ENCODE data around the gene FAM13A.

Gene FAM13A

DNA sequence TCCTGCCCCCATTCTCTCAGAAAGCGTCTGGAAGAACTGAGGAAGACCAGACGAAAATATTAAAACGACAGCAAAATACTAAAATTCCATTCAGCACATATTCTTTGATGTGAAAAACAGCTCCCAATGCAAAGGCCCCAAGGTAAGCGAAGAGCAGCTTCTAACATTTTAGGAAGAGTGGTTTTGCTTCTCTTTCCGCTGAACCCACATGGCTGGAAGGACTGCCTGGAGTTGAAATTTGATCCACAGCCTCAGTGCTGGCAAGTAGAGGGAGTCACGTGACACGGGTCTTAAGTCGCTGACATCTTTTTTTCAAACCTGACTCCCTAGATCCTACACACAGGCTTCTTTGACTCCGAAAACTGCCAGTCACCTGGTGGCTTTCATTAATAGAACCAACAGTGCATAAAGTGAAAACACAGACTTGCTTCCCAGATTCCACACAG, at the start of gene FAM13A:
FAM13A (minus strand) TSS at position 233 of the 446 bp plus-strand sequence; CDS start at position 12, 221 bp downstream.
- H3K9me3 Mint-ChIP-seq = peaks cover 6% of the 10 kb centered on the region
- no peaks in the 10 kb centered on the region for H3K36me3 Mint-ChIP-seq (ENCODE audit: insufficient read depth)
- no peak within 1 kb of the TSS for H3K4me3 Mint-ChIP-seq
- no peaks in the 10 kb centered on the region for H3K4me1 Mint-ChIP-seq
- DNase-seq (ENCODE audit: low spot score in 2 of 2) (no peak), ATAC-seq (replicated peaks; ENCODE audit: extremely low read depth, poor library complexity, severe bottlenecking) (no peak)
- H3K27ac Mint-ChIP-seq (ENCODE audit: low read depth) = no peak within 1 kb of the TSS
- H3K27me3 Mint-ChIP-seq = peaks cover 45% of the 10 kb centered on the region

DNA sequence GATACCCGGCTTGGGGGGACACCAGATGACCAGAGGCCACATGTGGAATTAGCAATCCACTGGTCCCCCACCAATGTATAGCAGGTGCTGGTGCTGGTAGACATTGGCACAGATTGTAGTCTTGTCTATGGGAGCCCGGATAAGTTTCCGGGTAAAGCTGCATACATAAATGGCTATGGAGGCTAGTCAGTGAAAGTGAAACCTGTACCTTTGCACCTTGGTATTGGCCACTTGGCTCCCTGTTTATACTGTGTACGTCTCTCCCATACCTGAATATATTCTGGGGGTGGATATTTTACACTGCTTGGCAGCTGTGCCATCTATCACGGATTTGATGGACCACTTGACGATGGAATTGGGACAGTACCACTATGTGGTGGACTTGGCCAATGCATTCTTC, 48.7 kb upstream of the FAM13A start:
- Mint-ChIP-seq H3K27ac (ENCODE audit: low read depth) (no peak overlapping the region), H3K27me3 (peaks cover 60% of the 10 kb centered on the region), H3K4me3 (no peak overlapping the region), H3K9me3 (no peaks in the 10 kb centered on the region), H3K4me1 (peaks cover 10% of the 10 kb centered on the region), H3K36me3 (ENCODE audit: insufficient read depth) (no peaks in the 10 kb centered on the region)
- DNase-seq (ENCODE audit: low spot score in 2 of 2) (no peak), ATAC-seq (replicated peaks; ENCODE audit: extremely low read depth, poor library complexity, severe bottlenecking) (no peak)

DNA sequence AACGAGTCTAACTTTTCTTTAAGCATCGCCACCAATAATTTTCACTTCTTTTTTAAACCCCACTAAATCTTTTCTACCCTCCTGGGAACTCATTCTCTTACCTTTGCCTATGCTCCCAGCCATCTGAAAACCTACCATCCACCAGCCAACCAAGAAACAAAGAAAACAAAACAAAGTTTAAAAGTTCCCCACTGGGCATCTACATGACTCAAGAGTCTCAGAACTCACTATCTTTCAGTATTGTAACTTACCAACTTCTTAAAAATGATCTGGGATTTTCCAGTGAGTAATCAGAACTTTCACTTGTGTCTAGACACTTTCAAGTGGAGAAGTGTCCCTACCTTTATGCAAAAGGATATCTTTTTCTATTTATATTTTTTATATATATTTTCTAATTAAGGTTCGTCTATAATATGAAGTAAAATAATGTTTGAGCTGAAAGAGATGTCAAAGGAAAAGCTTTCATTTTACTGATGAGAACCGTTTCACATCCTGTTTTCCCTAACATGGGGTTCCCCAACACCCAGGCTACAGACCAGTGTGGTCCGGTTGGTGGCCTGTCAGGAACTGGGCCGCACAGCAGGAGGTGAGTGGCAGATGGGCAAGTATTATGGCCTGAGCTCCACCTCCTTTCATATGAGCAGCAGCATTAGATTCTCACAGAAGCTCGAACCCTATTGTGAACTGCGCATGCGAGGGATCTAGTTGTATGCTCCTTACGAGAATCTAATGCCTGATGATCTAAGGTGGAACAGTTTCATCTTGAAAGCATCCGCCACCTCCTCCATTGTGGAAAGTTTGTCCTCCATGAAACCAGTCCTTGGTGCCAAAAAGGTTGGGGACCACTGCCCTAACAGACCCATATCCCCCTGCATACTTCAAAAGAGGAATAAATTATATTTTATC, 44.5 kb upstream of the FAM13A start:
- Mint-ChIP-seq H3K9me3 (no peaks in the 10 kb centered on the region), H3K4me1 (no peaks in the 10 kb centered on the region), H3K4me3 (no peak overlapping the region), H3K27ac (ENCODE audit: low read depth) (no peak overlapping the region), H3K36me3 (ENCODE audit: insufficient read depth) (no peaks in the 10 kb centered on the region), H3K27me3 (peaks cover 34% of the 10 kb centered on the region)
- ATAC-seq (replicated peaks; ENCODE audit: extremely low read depth, poor library complexity, severe bottlenecking) = no peak
- no peak for DNase-seq (ENCODE audit: low spot score in 2 of 2)

DNA sequence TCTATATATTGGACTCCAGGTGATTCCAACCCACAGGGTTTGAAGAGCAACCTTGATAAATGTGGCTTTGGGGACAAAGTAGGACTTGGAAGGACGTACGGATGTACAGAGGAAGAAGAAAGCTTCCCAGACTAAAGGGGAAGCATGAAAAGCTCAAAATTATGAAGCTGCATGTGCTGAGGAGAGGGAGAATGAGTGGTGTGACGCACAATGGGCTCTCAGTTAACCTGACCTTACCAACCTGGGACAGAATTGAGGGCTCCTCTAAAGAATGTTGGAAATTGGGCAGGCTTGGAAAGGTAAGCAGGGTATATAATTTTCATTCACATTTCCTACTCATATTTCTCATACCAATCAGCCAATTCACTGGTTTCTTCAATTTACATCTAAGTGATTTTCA, 43.9 kb upstream of the FAM13A start:
- no peaks in the 10 kb centered on the region for H3K36me3 Mint-ChIP-seq (ENCODE audit: insufficient read depth)
- H3K4me3 Mint-ChIP-seq = no peak overlapping the region
- H3K27ac Mint-ChIP-seq (ENCODE audit: low read depth) = no peak overlapping the region
- H3K4me1 Mint-ChIP-seq = no peaks in the 10 kb centered on the region
- no peaks in the 10 kb centered on the region for H3K9me3 Mint-ChIP-seq
- peaks cover 32% of the 10 kb centered on the region for H3K27me3 Mint-ChIP-seq
- DNase-seq (ENCODE audit: low spot score in 2 of 2) = no peak
- ATAC-seq (replicated peaks; ENCODE audit: extremely low read depth, poor library complexity, severe bottlenecking) = no peak

DNA sequence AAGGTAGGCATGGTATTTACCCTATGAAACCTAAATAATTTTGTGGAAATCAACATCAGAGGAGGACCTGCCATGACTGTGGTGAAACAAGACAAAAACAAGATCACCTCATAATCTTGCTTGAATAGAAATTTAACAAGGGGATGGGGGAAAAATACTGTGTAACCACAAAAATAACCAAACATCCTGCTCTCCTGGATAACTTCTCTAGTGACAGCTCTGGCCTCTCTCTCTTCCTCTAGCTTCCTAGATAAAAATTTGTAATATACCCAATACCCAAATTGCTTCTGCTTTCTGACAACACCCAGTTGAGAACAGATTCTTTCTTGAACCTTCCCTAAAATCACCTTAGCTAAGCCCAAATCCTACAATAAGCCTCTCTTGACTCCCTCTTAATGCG, 42.5 kb upstream of the FAM13A start:
- DNase-seq (ENCODE audit: low spot score in 2 of 2) = no peak
- no peak for ATAC-seq (replicated peaks; ENCODE audit: extremely low read depth, poor library complexity, severe bottlenecking)
- peaks cover 25% of the 10 kb centered on the region for H3K27me3 Mint-ChIP-seq
- H3K4me1 Mint-ChIP-seq = no peaks in the 10 kb centered on the region
- no peaks in the 10 kb centered on the region for H3K36me3 Mint-ChIP-seq (ENCODE audit: insufficient read depth)
- no peaks in the 10 kb centered on the region for H3K9me3 Mint-ChIP-seq
- H3K4me3 Mint-ChIP-seq = no peak overlapping the region
- no peak overlapping the region for H3K27ac Mint-ChIP-seq (ENCODE audit: low read depth)

DNA sequence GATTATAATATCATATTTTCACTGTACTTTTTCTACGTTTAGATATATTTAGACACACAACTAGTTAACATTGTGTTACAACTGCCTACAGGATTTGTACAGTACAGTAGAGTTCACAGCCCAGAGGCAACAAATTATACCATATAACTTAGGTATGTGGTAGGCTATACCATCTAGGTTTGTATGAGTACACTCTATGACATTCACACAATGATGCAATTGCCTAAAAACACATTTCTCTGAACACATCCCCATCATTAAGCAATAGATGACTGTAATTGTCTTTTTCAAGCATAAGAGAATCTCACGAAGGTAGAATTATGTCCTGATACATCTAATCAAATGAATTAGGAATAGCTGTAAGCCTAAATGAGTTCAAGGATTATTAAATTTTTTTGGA, 42.0 kb upstream of the FAM13A start:
- ATAC-seq (replicated peaks; ENCODE audit: extremely low read depth, poor library complexity, severe bottlenecking) = no peak
- H3K27me3 Mint-ChIP-seq = peaks cover 21% of the 10 kb centered on the region

DNA sequence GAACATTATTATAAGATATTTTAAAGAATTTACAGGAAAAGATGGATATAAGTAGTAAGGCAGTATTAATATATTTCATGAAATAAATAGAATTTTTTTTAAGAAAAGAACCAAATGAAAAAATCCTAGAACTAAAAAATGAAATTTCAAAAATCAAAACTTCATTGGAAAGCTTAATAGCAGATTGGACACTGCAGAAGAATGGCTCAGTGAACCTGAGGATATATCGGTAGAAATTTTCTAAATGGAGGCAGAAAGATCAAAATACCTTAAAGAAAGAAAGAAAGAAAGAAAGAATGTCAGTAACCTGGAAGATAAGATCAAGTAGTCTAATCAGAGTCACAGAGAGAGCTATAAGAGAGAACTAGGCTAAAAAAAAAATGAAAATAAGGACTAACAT, 21.3 kb upstream of the FAM13A start:
- ATAC-seq (replicated peaks; ENCODE audit: extremely low read depth, poor library complexity, severe bottlenecking) (no peak), DNase-seq (ENCODE audit: low spot score in 2 of 2) (no peak)
- Mint-ChIP-seq H3K4me1 (no peaks in the 10 kb centered on the region), H3K36me3 (ENCODE audit: insufficient read depth) (no peaks in the 10 kb centered on the region), H3K27me3 (peaks cover 14% of the 10 kb centered on the region), H3K27ac (ENCODE audit: low read depth) (no peak overlapping the region), H3K9me3 (peaks cover 18% of the 10 kb centered on the region), H3K4me3 (no peak overlapping the region)

More for the DNA sequence above, 42.0 kb upstream of the FAM13A start:
- Mint-ChIP-seq H3K4me1 (no peaks in the 10 kb centered on the region), H3K4me3 (no peak overlapping the region), H3K9me3 (no peaks in the 10 kb centered on the region), H3K27ac (ENCODE audit: low read depth) (no peak overlapping the region), H3K36me3 (ENCODE audit: insufficient read depth) (no peaks in the 10 kb centered on the region)
- no peak for DNase-seq (ENCODE audit: low spot score in 2 of 2)

DNA sequence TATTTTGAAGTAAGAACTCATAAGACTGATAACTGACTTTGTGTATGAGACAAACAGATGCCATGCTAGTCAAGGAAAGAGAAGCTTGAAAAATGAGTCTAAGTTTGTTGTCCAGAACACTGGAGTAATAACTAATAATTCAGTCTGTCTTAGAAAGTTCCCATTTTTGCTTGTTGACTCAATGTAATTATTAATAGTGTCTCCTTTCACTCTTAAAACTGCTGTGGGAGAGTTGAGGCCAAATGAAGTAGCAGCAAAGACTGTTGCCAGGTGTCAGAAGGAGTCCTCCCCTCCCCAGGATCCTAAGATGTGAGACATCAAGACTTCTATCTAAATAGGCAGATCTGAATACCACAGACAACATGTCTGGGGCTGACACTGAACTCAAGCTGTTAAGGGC, 20.8 kb upstream of the FAM13A start:
- peaks cover 14% of the 10 kb centered on the region for H3K27me3 Mint-ChIP-seq
- H3K36me3 Mint-ChIP-seq (ENCODE audit: insufficient read depth) = no peaks in the 10 kb centered on the region
- no peak overlapping the region for H3K27ac Mint-ChIP-seq (ENCODE audit: low read depth)
- DNase-seq (ENCODE audit: low spot score in 2 of 2) (no peak), ATAC-seq (replicated peaks; ENCODE audit: extremely low read depth, poor library complexity, severe bottlenecking) (no peak)
- H3K4me3 Mint-ChIP-seq = no peak overlapping the region
- H3K9me3 Mint-ChIP-seq = peaks cover 18% of the 10 kb centered on the region
- no peaks in the 10 kb centered on the region for H3K4me1 Mint-ChIP-seq

DNA sequence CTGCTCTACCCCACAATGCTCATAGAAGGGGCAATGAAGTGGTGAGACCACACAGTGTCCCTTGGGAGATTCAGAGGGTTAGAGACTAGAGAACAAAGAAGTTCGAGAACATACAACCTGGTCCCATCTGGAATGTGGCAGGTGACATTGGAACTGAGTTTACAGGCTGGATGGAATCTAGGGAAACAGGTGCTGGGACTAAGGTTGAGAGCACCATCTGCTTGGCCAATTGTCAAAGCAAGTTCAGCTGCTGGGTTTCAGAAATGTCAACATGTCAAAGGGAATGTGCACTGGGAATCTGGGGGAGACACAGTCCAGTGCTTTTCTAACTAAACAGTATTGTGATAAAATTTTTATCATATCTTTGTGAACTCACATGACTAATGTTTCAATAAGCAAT, 15.9 kb upstream of the FAM13A start:
- ATAC-seq (replicated peaks; ENCODE audit: extremely low read depth, poor library complexity, severe bottlenecking) (no peak), DNase-seq (ENCODE audit: low spot score in 2 of 2) (no peak)
- Mint-ChIP-seq H3K9me3 (peaks cover 5% of the 10 kb centered on the region), H3K4me3 (no peak overlapping the region), H3K27ac (ENCODE audit: low read depth) (no peak overlapping the region), H3K36me3 (ENCODE audit: insufficient read depth) (no peaks in the 10 kb centered on the region), H3K27me3 (no peaks in the 10 kb centered on the region), H3K4me1 (no peaks in the 10 kb centered on the region)

DNA sequence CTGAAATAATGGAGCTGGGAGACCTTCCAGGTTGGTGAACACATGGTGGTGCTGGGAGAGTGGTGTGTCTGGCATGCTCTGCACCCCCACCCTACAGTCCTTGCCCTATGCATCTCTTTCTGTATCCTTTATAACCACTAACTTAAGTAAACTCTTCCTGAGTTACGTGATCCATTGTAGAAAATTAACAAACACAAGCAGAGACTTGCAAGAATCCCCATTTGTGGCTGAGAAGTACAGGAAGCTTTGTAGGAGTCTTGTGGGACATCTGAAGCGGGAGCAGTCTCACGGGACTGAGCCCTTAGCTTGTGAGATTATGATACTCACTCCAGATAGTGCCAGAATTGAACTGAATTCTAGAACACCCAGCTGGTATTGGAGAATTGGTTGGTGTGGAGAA, 14.3 kb upstream of the FAM13A start:
- no peak overlapping the region for H3K4me3 Mint-ChIP-seq
- H3K9me3 Mint-ChIP-seq = no peaks in the 10 kb centered on the region
- no peaks in the 10 kb centered on the region for H3K4me1 Mint-ChIP-seq
- no peak overlapping the region for H3K27ac Mint-ChIP-seq (ENCODE audit: low read depth)
- ATAC-seq (replicated peaks; ENCODE audit: extremely low read depth, poor library complexity, severe bottlenecking) (no peak), DNase-seq (ENCODE audit: low spot score in 2 of 2) (no peak)
- H3K36me3 Mint-ChIP-seq (ENCODE audit: insufficient read depth) = no peaks in the 10 kb centered on the region
- H3K27me3 Mint-ChIP-seq = no peaks in the 10 kb centered on the region

DNA sequence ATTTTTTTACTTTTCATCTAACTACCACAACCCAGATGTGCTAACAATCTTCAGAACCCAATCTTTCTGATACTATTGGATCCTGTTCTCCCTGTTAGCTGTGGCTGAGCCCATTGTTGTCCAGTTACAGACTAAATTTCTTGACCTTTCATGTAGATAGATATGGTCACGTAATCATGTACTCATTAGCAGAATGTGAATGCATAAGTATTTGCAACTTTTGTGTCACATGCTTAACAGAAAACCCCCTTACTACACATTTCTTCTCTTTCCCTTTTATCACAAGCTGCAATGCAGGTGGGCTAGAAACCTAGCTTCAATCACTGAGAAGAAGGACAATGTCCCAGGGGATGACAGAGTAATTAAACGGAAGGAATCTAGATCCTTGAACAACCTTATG, 13.1 kb upstream of the FAM13A start:
- DNase-seq (ENCODE audit: low spot score in 2 of 2) = no peak
- Mint-ChIP-seq H3K4me1 (no peaks in the 10 kb centered on the region), H3K36me3 (ENCODE audit: insufficient read depth) (no peaks in the 10 kb centered on the region), H3K27ac (ENCODE audit: low read depth) (no peak overlapping the region), H3K4me3 (no peak overlapping the region), H3K27me3 (peaks cover 1% of the 10 kb centered on the region), H3K9me3 (no peaks in the 10 kb centered on the region)
- no peak for ATAC-seq (replicated peaks; ENCODE audit: extremely low read depth, poor library complexity, severe bottlenecking)

DNA sequence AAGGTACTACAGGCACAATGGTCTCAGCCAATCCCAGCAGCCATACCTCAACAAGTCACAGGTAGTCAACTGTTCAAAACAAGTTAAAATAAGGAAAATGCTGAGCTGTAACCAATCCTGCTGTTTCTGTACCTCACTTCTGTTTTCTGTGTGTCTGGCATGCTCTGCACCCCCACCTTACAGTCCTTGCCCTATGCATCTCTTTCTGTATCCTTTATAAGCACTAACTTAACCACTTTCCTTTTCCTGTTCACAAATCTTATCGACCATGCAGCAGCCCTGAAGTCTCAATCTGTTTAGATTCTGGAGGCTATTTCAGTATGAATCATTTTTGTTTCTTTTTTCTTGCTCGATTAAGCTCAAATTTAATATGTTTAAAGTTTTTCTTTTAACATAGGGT, 12.5 kb upstream of the FAM13A start:
- Mint-ChIP-seq H3K27ac (ENCODE audit: low read depth) (no peak overlapping the region), H3K9me3 (no peaks in the 10 kb centered on the region), H3K36me3 (ENCODE audit: insufficient read depth) (no peaks in the 10 kb centered on the region), H3K4me3 (no peak overlapping the region), H3K27me3 (peaks cover 7% of the 10 kb centered on the region), H3K4me1 (no peaks in the 10 kb centered on the region)
- DNase-seq (ENCODE audit: low spot score in 2 of 2) (no peak), ATAC-seq (replicated peaks; ENCODE audit: extremely low read depth, poor library complexity, severe bottlenecking) (no peak)

DNA sequence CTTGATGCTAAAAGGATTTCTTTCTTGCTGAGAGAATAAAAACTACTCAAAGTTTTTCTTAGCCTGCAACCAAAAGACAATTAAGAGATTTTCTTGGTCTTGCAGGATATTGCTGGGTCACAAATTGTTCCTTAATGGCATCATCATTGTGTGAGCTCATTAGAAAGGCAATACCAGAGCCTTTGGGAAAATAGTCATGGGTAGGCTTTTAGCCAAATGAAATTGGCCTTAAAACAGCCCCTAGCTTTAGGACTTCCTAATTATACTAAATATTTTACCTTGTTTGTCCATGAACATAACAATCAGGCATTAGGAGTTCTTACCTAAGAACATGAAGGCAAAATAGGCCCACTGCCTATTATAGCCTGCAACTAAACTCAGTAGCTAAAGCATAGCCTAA, 10.4 kb upstream of the FAM13A start:
- H3K4me1 Mint-ChIP-seq = no peaks in the 10 kb centered on the region
- H3K27ac Mint-ChIP-seq (ENCODE audit: low read depth) = no peak overlapping the region
- peaks cover 19% of the 10 kb centered on the region for H3K27me3 Mint-ChIP-seq
- DNase-seq (ENCODE audit: low spot score in 2 of 2) (no peak), ATAC-seq (replicated peaks; ENCODE audit: extremely low read depth, poor library complexity, severe bottlenecking) (no peak)
- H3K4me3 Mint-ChIP-seq = no peak overlapping the region
- H3K36me3 Mint-ChIP-seq (ENCODE audit: insufficient read depth) = no peaks in the 10 kb centered on the region
- peaks cover 4% of the 10 kb centered on the region for H3K9me3 Mint-ChIP-seq
